H9 (cell line): ENCODE measurements around the gene ABCA1. TPM values are rescaled to one million over a fixed set of nuclear protein-coding genes. Genes with fewer than 3 reads are reported as not detected.

Experiments used
- DNase-seq: peaks from one replicate; pipeline ENCODE4 v3.0.0-alpha.2; 2017
- H2AFZ ChIP-seq: one replicate; pipeline ENCODE4 v1.6.1; 2013; ENCODE audit warnings: mild to moderate bottlenecking, low read length, control low read depth, moderate library complexity
- H2AK5ac ChIP-seq: 2 replicates; pipeline ENCODE4 v1.6.1; 2013; ENCODE audit warnings: low read length, control low read depth, mixed read lengths; ENCODE audit not compliant: insufficient read length
- H2BK120ac ChIP-seq: one replicate; pipeline ENCODE4 v1.6.1; 2013; ENCODE audit warnings: low read depth, mild to moderate bottlenecking, low read length, control low read depth, inconsistent platforms; ENCODE audit not compliant: poor library complexity, severe bottlenecking
- H2BK12ac ChIP-seq: 2 replicates; pipeline ENCODE4 v1.6.1; 2013; ENCODE audit warnings: low read length, control low read depth, mixed read lengths, low read depth; ENCODE audit not compliant: insufficient read length
- H2BK15ac ChIP-seq: 2 replicates; pipeline ENCODE4 v1.6.1; 2013; ENCODE audit warnings: low read depth, low read length, control low read depth
- H2BK20ac ChIP-seq: one replicate; pipeline ENCODE4 v1.6.1; 2013; ENCODE audit warnings: low read depth, mild to moderate bottlenecking, low read length, control low read depth, inconsistent platforms; ENCODE audit not compliant: poor library complexity, severe bottlenecking
- H2BK5ac ChIP-seq: 2 replicates; pipeline ENCODE4 v1.6.1; 2013; ENCODE audit warnings: low read length, control low read depth, mixed read lengths; ENCODE audit not compliant: insufficient read length
- H3K14ac ChIP-seq: 2 replicates; pipeline ENCODE4 v1.6.1; 2013; ENCODE audit warnings: low read length, control low read depth; ENCODE audit not compliant: insufficient read depth
- H3K18ac ChIP-seq: 2 replicates; pipeline ENCODE4 v1.6.1; 2013; ENCODE audit warnings: low read depth, mild to moderate bottlenecking, mixed read lengths, low read length, control low read depth; ENCODE audit not compliant: insufficient read length
- H3K23ac ChIP-seq: 2 replicates; pipeline ENCODE4 v1.6.1; 2013; ENCODE audit warnings: low read length, control low read depth, mixed read lengths, low read depth; ENCODE audit not compliant: insufficient read length
- H3K23me2 ChIP-seq: 2 replicates; pipeline ENCODE4 v1.6.1; 2013; ENCODE audit warnings: low read depth, mild to moderate bottlenecking, mixed read lengths, low read length, control low read depth; ENCODE audit not compliant: insufficient read length, poor library complexity, severe bottlenecking
- H3K27ac ChIP-seq: 2 replicates; pipeline ENCODE4 v1.5.1; 2013; ENCODE audit warnings: low read length, control low read depth, mixed read lengths, low read depth; ENCODE audit not compliant: insufficient read length
- H3K27me3 ChIP-seq: 2 replicates; pipeline ENCODE4 v1.6.1; 2013; ENCODE audit warnings: low read length, control low read depth, inconsistent platforms; ENCODE audit not compliant: insufficient read depth
- H3K4ac ChIP-seq: 2 replicates; pipeline ENCODE4 v1.6.1; 2013; ENCODE audit warnings: low read depth, mild to moderate bottlenecking, control low read depth, inconsistent platforms, low read length, moderate library complexity
- H3K4me1 ChIP-seq: 2 replicates; pipeline ENCODE4 v1.6.1; 2013; ENCODE audit warnings: low read length, control low read depth, inconsistent platforms; ENCODE audit not compliant: insufficient read depth
- H3K4me2 ChIP-seq: 2 replicates; pipeline ENCODE4 v1.6.1; 2013; ENCODE audit warnings: low read length, control low read depth, mixed read lengths; ENCODE audit not compliant: insufficient read length, insufficient read depth
- H3K56ac ChIP-seq: 2 replicates; pipeline ENCODE4 v1.6.1; 2013; ENCODE audit warnings: low read depth, mild to moderate bottlenecking, mixed read lengths, low read length, control low read depth; ENCODE audit not compliant: insufficient read length
- H3K79me1 ChIP-seq: 2 replicates; pipeline ENCODE4 v1.6.1; 2013; ENCODE audit warnings: low read depth, mild to moderate bottlenecking, moderate library complexity, low read length, control low read depth, inconsistent platforms; ENCODE audit not compliant: insufficient read depth, poor library complexity, severe bottlenecking
- H3K79me2 ChIP-seq: 2 replicates; pipeline ENCODE4 v1.6.1; 2013; ENCODE audit warnings: low read length, control low read depth, inconsistent platforms; ENCODE audit not compliant: insufficient read depth
- H3K9ac ChIP-seq: 2 replicates; pipeline ENCODE4 v1.6.1; 2013; ENCODE audit warnings: low read length, control low read depth, mixed read lengths; ENCODE audit not compliant: insufficient read length; ENCODE audit errors: extremely low read depth
- H3K9me3 ChIP-seq: one replicate; pipeline ENCODE4 v1.6.1; 2013; ENCODE audit warnings: low read depth, low read length, inconsistent platforms; ENCODE audit not compliant: control insufficient read depth
- H3T11ph ChIP-seq: one replicate; pipeline ENCODE4 v1.6.1; 2013; ENCODE audit warnings: mild to moderate bottlenecking, low read length, control low read depth, inconsistent platforms
- H4K20me1 ChIP-seq: one replicate; pipeline ENCODE4 v1.6.1; 2013; ENCODE audit not compliant: control insufficient read depth, insufficient read length, insufficient read depth
- H4K5ac ChIP-seq: 2 replicates; pipeline ENCODE4 v1.6.1; 2013; ENCODE audit warnings: low read depth, mild to moderate bottlenecking, mixed read lengths, low read length, control low read depth; ENCODE audit not compliant: insufficient read length
- H4K8ac ChIP-seq: replicated peaks from 2 replicates; pipeline ENCODE4 v1.6.1; 2013; ENCODE audit warnings: low read length, control low read depth, mixed read lengths, low read depth; ENCODE audit not compliant: insufficient read length
- H4K91ac ChIP-seq: 2 replicates; pipeline ENCODE4 v1.6.1; 2013; ENCODE audit warnings: low read depth, mild to moderate bottlenecking, moderate library complexity, mixed read lengths, low read length, control low read depth; ENCODE audit not compliant: insufficient read length
- H3K27ac Mint-ChIP-seq, 3 experiments: 2 replicates in 2 of 3; 3 replicates in 1 of 3; pipeline ENCODE4 v1.8.0; 2020 to 2021; ENCODE audit warnings: mixed read lengths in 3 of 3, mild to moderate bottlenecking in 1 of 3, moderate library complexity in 1 of 3
- H3K27me3 Mint-ChIP-seq: 2 replicates; pipeline ENCODE4 v1.8.0; 2021; ENCODE audit warnings: low read depth, mild to moderate bottlenecking, moderate library complexity, mixed read lengths
- H3K36me3 Mint-ChIP-seq, 3 experiments: 2 replicates in 2 of 3; 3 replicates in 1 of 3; pipeline ENCODE4 v1.8.0; 2020 to 2021; ENCODE audit warnings: low read depth in 3 of 3, mixed read lengths in 3 of 3; ENCODE audit not compliant: insufficient read depth in 1 of 3
- H3K4me1 Mint-ChIP-seq, 2 experiments: 2 replicates each; pipeline ENCODE4 v1.8.0; 2020; ENCODE audit warnings: mixed read lengths in 2 of 2
- H3K4me3 Mint-ChIP-seq, 2 experiments: 2 replicates in 1 of 2; 3 replicates in 1 of 2; pipeline ENCODE4 v1.8.0; 2020 to 2021; ENCODE audit warnings: mild to moderate bottlenecking in 2 of 2, mixed read lengths in 2 of 2, moderate library complexity in 1 of 2
- H3K9me3 Mint-ChIP-seq, 2 experiments: 2 replicates in 1 of 2; 3 replicates in 1 of 2; pipeline ENCODE4 v1.8.0; 2020; ENCODE audit warnings: mild to moderate bottlenecking in 2 of 2, mixed read lengths in 2 of 2, moderate library complexity in 1 of 2
- CTCF ChIP-seq: fragments of 200-600 bp; sonication (generic); conservative IDR thresholded peaks from 3 replicates; pipeline ENCODE4 v1.8.0; 2021; ENCODE audit warnings: antibody characterized with exemption, mild to moderate bottlenecking
- WGBS: extraction: QIAGEN DNeasy Blood & Tissue Kit; methylation state at CpG from one replicate; pipeline ENCODE4 v1.1.7; 2013; ENCODE audit warnings: missing lambda C conversion rate, low lambda C conversion rate, mixed read lengths; ENCODE audit not compliant: insufficient read length; ENCODE audit errors: extremely low coverage; 5-methylcytosine and 5-hydroxymethylcytosine counted together
- total RNA-seq: library from RNA; stranded (reverse); gene quantifications from 2 replicates; pipeline ENCODE4 v1.2.1, GENCODE V29; 2021

Gene ABCA1
- total RNA-seq, 1 experiment from 2014 or later = 16.6 TPM

GRCh38 chr9:104787306-104788015 is 140.5 kb downstream of the ABCA1 start:
- no CpG with 5 or more reads among the region's 7 CpGs for WGBS
- H2BK15ac ChIP-seq = no peak overlapping the region
- H3K56ac ChIP-seq = no peak overlapping the region
- H3K79me1 ChIP-seq = no peaks in the 10 kb centered on the region
- H4K91ac ChIP-seq = no peak overlapping the region
- no peaks in the 10 kb centered on the region for H4K20me1 ChIP-seq
- H3K23ac ChIP-seq = no peak overlapping the region
- H3K4me3 Mint-ChIP-seq = no peak overlapping the region
- no peak overlapping the region for H3K4me2 ChIP-seq
- H3K27me3 ChIP-seq = no peaks in the 10 kb centered on the region
- H2BK120ac ChIP-seq = no peak overlapping the region
- H3K23me2 ChIP-seq = no peaks in the 10 kb centered on the region
- H4K8ac ChIP-seq = no peak overlapping the region
- no peak overlapping the region for H4K5ac ChIP-seq
- H3K9me3 Mint-ChIP-seq = no peaks in the 10 kb centered on the region
- no peak overlapping the region for H2AFZ ChIP-seq
- H3K9me3 ChIP-seq = no peaks in the 10 kb centered on the region
- no peak for TF ChIP-seq CTCF
- H3K27me3 Mint-ChIP-seq = no peaks in the 10 kb centered on the region
- H3K27ac ChIP-seq = no peak overlapping the region
- peaks cover 0 to 57% (median 41%) of the 10 kb centered on the region in 3 experiments; a peak in 5 of 7 replicates for H3K36me3 Mint-ChIP-seq
- H3K4me1 Mint-ChIP-seq = no peaks in the 10 kb centered on the region
- H2BK12ac ChIP-seq = no peak overlapping the region
- H3K4ac ChIP-seq = no peak overlapping the region
- no peak overlapping the region for H3K14ac ChIP-seq
- no peaks in the 10 kb centered on the region for H3K79me2 ChIP-seq
- no peak overlapping the region for H3K18ac ChIP-seq
- no peak overlapping the region for H2AK5ac ChIP-seq
- H3T11ph ChIP-seq = no peak overlapping the region
- H2BK5ac ChIP-seq = no peak overlapping the region
- no peak overlapping the region for H3K9ac ChIP-seq
- no peaks in the 10 kb centered on the region for H3K4me1 ChIP-seq
- no peak for DNase-seq
- H2BK20ac ChIP-seq = no peak overlapping the region
- H3K27ac Mint-ChIP-seq = no peak overlapping the region
